T-helper 2 cell treated with Interferon-gamma antibody and Interleukin-4, amounts not matched to agents 100 ng/mL and 5 ng/mL, for 36 hours (primary cell): ENCODE measurements around the gene POMP. TPM values are rescaled to one million over a fixed set of nuclear protein-coding genes. Genes with fewer than 3 reads are reported as not detected.

Experiments used
- intact Hi-C: fragments of 100-400 bp; cut with micrococcal nuclease; formaldehyde crosslinking; loops from one replicate; pipeline ENCODE4 v1.15.1; 2023
- total RNA-seq: library from RNA; stranded (reverse); gene quantifications from 2 replicates; pipeline ENCODE4 v1.2.3, GENCODE V29; 2022

The POMP gene, protein sequence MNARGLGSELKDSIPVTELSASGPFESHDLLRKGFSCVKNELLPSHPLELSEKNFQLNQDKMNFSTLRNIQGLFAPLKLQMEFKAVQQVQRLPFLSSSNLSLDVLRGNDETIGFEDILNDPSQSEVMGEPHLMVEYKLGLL
- total RNA-seq = 98.4 and 104 TPM in 2 replicates

DNA sequence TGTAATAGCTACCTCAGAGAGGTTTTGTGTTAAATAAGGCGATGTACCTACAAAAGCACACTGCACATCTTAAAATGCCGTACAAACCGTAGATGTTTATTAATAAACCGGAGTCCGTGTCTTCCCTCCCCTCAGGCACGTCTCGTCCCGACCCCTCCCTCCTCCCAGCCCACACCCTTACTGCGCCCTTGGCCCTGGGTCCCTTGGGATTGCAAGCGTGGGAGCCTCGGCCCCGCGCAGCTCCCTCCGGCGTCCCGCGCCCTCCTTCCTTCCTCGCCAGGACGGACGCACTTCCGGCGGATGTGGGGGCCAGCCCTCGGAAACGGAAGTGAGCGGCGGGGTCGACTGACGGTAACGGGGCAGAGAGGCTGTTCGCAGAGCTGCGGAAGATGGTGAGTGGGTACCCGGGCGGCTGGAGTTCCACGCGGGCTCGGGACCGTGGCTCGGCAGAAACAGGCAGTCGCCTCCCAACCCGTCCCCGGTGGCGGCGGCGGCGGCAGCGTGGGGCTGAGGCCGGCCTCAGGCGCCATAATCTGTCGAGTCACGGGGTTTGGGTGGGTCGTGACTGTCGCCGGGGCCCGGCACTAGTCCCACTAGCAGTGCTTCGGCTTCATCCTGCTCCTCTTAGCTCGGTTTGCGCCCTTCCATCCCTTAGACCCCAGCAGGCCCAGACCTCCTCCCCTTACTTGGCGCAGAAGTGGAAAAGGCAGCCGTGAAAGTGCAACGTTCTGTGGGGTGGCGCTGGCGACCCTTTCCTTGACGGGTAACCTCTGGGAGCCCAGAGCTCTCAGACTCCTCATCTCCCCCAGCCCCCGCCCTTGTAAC, at the start of gene POMP:
Gene POMP, plus strand, starts transcription at position 335 of the 825 bp plus-strand sequence. Its CDS starts 55 bp downstream, at position 390.
- intact Hi-C loops = loop anchor here (2.0 to 5.0 kb wide), 10 partner anchors 22 to 1407 kb away; partner anchors contain the start of genes LNX2, PAN3, POLR1D and RPL21

DNA sequence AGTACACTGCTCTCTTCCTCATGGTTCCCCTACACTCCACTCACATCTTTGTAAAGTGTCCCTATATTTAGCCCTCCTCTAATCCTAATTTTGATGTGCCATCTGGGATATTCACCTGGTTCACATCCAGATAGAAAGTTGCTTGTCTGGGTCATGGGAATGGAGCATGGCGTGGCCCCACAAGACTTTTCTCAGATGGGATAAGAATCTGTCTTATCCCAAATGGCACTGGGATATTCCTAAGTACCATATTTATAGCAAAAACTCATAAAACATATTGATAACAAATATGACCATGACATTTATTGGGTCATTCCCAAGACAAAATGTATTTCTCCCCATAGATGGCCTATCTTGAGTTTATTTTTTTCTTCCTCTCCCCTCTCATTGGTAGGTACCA, 49.5 kb upstream of the POMP start:
- intact Hi-C loops = no loop called here

DNA sequence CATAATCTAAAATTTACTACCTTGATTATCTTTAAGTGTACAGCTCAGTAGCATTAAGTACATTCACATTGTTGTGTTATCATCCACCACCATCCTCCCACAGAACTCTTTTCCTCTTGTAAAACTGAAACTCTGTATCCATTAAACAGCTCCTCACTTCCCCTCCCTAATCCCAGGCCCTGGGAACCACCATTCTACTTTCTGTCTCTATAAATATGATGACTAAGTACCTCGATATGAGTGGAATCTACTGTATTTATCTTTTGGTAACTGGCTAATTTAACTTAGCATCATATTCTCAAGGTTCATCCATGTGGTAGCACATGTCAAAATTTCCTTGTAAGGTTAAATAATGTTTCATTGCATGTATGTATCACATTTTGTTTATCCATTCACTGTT, 49.0 kb upstream of the POMP start:
- intact Hi-C loops = loop anchor here (2.0 kb wide), 1 partner anchor 49 kb away; the partner anchor contains the start of gene POMP

DNA sequence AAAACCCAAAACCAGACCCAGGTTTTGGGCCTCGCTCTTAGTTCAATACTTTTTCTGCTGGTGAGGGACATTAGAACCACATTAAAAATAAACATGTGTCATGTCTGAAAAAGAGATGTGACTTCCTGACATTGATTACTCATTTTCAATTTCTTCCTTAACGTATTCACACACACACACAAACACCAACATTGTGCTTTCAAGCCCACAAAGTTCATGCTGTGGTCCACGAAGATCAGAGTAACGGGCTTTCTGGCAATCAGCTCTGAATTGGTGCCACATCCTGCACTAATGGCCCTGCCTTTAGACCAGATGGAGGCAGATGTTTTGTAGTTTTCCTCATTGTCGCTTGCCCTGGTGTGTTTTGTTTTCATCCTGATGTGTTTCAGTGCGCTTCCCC, 47.9 kb upstream of the POMP start:
- intact Hi-C loops = loop anchor here (2.0 kb wide), 1 partner anchor 48 kb away; the partner anchor contains the start of gene POMP

DNA sequence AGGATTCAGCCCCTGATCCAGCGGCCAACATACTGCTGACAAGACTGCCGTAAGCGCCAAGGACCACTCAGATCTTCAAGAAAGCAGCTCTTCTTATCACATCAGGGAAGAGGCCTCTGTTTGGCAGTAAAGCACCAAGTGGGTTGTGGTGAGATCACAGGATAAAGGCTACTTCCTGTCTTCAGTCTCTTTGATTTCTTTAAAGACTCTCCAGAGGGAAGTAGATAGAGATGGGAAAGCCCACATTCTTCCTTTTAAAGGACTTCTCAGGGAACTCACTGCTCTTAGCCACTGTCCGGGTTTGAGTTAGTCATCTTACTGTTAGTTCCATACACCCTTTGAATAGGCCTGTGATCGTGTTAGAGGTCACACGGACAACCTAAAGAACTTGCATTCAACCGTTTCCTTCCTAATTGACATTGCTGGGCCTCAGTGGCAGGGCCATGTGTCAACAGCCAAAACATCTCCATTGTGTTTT, 47.2 kb upstream of the POMP start:
- intact Hi-C loops = loop anchor here (2.0 kb wide), 1 partner anchor 47 kb away; the partner anchor contains the start of gene POMP

DNA sequence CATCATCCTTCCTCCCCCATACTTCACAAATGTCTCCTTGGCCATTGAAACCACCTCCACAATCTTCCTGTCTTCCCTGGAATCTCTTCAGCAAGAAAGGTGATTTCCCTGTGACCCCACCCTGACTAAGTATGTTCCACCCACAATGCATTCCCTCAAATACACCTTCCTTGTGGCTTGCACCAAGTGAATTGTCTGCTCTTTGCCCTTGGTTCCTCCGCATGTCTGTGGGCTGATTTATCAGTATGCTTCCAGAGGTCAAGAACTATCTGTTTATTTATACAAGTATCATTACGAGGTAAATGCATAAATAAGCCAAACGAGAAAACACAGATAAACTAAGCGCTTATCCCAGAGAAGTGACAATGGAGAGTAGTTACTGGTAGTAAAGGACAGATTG, 45.4 kb upstream of the POMP start:
- intact Hi-C loops = no loop called here

DNA sequence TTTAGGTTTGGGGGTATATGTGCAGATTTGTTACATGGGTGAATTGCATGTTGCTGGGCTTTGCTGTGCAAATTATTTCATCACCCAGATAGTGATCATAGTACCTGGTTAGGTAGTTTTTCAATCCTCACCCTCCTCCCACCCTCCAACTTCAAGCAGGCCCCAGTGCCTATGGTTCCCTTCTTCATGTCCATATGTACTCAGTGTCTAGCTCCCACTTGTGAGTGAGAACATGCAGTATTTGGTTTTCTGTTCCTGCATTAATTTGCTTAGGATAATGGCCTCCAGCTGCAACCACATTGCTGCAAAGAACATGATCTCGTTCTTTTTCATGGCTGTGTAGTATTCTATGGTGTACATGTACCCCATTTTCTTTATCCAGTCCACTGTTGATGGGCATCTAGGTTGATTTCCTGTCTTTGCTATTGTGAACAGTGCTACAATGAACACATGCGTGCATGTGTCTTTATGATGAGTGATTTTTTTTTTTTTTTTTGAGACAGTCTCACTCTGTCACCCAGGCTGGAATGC, 42.9 kb upstream of the POMP start:
- intact Hi-C loops = no loop called here

DNA sequence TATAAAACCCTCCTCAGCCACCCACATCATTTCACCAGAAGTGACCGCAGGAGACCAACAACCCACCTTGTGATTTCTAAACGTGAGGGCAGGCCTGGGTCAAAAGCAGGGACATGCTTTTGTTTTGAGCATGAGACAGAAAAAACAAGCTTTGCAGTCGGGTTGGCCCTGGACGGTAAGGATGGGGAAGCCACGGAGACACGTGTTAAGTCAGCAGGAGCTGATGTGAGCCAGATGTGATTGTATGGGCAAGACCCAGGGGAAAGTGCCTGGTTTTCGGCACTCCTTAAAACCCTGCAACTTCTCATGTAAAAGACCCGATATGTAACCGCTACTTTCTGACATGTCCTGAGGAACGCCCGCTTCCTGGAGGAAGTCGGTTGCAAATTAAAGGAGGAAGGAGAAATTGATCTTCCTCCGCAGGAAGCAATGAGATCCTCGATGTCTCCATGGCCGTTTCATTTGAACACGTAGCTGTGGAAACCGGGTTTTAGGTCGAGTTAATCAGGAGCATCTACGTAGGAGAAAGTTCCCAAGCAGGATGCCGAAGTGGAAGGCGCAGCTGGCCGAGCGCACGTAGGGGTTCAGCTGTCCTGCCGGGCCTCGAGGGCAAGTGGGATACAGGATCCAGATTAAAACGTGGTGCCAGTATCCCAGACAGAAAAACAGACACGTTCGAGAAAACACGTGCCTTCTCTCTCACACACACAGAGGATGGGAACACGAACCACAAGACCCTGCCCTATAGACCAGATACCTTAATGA, 40.5 kb upstream of the POMP start:
- intact Hi-C loops = no loop called here

DNA sequence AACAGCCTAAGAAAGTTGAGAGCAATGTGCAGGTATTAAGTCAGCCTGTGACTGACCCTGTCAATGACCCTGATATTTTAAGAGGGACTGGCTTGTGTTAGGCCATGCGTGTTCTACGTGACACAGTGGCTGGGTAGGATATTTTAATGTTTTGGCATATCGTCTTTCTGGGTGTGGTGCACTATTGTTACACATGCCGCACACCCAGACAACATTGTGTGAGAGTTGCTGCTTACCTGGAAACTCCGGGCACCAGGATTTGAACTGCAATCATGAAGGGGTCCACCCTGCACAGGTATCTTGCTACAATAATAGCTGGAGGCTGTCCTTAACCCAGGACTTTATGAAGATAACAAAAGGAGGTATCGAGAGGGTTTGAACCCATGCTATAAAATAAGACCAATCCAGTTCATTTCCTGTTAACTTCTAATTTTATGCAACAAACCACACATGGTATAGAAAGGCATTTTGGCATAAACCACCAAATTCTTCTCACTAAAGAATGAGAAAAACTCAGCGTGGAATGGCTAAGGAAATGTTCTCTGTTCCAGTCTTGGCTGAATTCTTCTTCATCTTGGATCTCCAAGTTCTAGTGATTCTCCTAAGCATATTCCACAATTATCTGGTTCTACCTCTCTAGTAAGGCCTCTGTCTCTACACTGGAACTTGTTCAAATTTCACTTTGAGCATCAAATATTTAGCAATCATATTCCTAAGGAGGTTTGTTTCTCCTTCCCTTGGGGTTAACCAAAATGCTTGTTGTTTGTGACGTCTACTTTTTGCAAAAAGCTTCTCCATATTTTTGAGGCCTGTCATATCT, 38.7 kb upstream of the POMP start:
- intact Hi-C loops = no loop called here

DNA sequence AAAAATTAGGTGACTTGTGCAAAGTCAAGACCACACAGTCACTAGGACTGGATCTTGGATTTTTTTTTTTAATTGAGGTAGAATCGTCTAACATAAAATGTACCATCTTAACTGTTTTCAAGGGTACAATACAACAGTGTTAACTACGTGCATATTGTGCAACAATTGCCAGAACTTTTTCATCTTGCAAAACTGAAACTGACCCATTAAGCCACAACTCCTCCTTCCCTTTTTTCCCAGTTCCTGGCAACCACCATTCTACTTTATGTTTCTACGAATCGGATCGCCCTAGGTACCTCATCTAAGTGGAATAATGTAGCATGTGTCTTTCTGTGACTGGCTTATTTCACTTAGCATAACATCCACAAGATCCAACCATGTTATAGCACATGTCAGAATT, 37.5 kb upstream of the POMP start:
- intact Hi-C loops = no loop called here

DNA sequence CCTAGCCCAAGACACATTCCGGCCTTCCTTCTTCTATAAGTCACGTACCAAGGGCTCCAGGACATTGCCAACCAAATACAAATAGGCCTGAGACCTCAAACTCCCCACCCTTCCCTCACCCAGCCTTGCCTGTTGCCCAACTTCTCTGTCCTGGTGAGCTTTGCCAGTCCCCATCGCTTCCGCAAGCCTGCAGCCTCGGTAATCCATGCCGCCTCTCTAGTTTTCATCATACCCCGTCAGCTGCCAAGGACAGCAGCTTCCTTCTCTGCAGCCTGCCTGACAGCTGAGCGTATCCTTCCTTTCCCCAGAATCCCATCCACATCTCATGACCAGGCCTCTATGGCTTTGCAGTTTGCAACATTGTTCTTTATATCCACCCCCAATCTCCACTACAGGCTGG, 36.6 kb upstream of the POMP start:
- intact Hi-C loops = no loop called here

DNA sequence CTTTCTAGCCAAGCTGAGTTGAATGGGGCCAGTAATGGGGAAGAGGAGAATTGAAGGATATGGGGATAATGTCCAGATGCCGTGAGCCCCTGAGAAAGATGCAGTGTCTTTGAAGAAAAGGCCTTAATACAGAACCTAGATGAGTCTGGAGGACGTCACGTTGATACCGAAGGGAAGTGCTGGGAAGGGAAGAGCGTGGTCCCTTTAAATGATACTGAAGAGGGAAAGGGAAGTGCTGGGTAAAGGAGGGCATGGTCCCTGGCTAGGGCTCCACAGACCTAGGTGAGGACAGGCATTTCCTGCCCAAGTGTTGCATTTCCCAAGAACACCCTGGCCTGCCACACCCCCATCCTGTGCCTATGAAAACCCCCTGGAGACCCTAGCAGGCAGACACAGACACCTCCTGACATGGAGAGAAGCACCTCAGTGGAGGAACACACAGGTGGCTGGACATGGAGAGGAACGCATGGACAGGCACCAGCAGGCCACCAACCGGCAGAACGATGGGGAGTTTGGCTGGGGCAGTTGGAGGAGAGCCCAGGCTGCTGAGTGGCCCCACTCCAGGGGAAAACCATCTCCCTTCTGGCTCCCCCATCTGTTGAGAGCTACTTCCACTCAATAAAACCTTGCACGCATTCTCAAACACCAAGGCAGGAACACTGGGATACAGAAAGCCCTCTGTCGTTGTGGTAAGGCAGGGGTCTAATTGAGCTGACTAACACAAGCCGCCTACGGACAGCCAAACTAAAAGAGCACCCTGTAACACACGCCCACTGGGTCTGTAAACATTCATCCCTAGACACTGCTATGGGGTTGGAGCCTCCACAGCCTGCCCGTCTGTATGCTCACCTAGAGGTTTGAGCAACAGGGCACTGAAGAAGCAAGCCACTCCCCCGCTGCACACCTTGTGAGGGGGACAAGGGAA, 34.9 kb upstream of the POMP start:
- intact Hi-C loops = no loop called here

DNA sequence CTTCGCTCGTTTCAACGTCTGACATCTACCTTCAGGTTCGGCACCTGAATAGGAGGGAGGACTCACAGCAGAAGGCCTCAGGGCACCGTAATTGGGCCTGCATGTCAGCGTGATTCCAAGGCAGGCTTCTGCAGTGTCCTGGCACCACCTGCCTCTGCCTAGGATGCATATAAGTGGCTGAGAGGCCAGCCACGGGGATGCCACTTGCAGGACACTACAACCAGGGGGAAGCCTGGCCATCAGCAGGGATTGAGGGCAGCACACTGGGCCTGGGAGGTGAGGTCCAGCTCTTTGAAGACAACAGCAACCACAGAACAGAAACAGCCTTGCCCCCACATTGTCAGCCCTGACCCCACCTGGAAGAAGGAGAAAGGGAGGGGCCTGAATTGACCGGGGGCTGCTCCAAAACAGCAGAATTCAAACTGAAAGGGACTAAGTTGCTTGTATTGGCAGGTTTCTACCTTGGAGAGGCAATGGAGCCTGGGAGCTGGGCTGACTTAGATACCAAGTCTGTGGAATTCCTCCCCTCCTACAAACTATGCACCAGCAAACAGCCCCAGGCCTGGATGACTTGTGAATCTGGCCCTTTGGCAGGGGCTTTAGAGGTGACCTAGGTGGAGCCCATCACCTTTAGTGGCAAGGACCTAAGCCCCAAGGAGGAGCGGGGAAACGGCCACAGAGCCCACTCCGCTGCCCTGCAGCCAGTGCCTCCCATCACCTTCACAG, 34.1 kb upstream of the POMP start:
- intact Hi-C loops = no loop called here

DNA sequence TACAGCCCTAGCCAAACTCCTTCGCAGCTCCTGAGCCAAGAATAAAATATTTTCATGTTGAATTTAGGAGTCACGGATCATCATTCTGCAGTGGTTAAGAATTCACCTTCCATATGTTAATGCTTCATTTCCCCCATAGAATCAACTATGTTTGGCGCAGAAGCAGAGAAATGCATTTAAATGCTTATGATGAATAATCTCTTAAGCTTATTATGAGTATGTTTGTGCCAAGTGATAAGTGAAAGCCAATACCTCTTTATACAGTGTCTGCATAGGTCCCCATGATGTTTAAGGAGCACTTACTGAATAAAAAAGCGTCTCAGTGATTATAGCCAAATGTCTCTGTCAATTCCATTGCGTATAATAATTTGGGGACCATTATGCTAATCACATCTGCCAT, 32.7 kb upstream of the POMP start:
- intact Hi-C loops = no loop called here

DNA sequence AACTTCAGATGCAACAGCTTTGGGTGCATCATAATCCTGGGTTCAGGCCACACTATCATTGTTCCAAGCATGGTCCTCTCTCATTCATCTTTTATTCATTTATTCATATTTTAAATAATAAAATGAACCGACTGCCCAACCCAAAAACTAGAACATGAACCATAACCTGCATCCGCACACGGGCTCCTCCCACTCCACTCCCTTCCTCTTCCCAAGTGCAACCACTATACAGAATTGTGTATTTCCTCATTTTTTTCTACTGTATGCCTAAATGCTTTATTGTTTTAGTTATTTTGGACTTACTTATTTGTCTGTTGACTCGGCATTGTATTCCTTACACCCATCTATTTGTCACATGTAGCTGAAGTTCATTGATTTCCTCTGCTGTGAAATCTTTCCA, 30.7 kb upstream of the POMP start:
- intact Hi-C loops = no loop called here

DNA sequence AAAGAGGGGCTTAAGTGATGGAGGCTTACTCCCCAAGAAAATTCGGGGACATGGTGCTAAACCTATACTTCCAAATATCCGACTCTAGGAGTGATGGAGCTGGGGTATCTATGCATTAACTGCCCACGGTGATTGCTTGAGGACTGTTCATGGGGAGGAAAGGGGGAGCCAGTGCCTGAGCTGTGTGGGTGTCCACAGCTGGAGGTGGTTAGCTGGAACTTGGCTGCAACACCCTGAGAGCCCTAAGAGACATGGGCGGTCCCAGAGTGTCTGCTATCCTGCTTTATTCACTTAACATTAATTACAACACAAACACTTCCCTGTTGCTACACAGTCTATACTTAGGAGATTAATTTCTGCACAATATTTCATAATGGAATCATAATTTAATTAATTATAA, 28.1 kb upstream of the POMP start:
- intact Hi-C loops = loop anchor here (10.0 kb wide), 1 partner anchor 96 kb away; no protein-coding TSS in a partner anchor

DNA sequence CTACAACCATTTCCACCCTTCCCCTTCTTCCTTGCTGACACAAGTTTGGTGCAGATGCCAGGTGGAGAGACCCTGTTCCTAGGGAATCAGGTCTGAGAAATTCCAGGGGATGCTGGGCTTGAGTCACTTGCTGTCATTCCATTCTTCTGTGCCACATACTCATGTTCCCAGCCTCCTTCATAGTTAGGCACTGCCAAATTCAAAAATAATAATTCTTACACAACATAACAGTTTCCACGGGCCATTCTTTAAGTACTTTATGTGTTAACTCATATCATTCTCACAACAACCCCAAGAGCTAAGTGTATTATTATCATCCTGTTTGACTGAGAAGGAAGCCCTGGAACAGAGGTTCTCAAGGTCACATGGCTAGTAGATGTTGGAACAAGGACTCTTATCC, 27.1 kb upstream of the POMP start:
- intact Hi-C loops = loop anchor here (10.0 kb wide), 1 partner anchor 97 kb away; no protein-coding TSS in a partner anchor

DNA sequence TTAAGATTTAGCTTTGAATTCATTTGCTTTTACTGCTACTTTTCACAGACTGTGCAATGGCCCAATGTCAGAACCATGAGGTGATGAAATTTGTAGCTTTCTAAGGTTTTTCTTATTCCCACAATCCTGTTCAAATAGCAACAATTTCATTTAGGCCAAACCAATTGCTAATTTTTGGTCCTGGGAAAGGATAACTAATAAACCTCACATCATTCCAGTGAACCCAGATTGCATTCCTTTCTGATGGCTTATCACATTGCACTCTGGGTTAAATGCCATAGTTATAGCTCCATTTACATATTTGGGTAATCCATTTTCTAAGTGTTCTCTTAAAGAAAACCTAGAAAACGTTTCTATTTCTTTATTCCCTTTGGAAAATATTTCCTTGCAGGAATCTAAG, 22.9 kb upstream of the POMP start:
- intact Hi-C loops = loop anchor here (1.0 to 10.0 kb wide), 4 partner anchors 23 to 312 kb away; partner anchors contain the start of genes FLT1 and POMP
